K562 (cell line): ENCODE measurements around the gene LRRC59. TPM values are rescaled to one million over a fixed set of nuclear protein-coding genes. Genes with fewer than 3 reads are reported as not detected.

Experiments
- ATAC-seq: fragments of 200-7000 bp; cut with Tn5 transposase; 3 replicates; pipeline ENCODE4 v1.9.1; 2020; ENCODE audit warnings: moderate library complexity
- BruUV-seq: library from RNA; stranded (reverse); fragments of 400-500 nt; replicated peaks from 2 replicates; lab custom pipeline; 2021; lab: Mats Ljungman, UMichigan
- CTCF ChIA-PET: fragments of 300-600 bp; formaldehyde crosslinking; extraction: SDS; loops from one replicate; lab custom pipeline; 2021; ENCODE audit warnings: low intra/inter-chr PET ratio; lab: Yijun Ruan, JAX
- POLR2A ChIA-PET: fragments of 300-600, 350-650 bp; sonication (Branson Sonifier 250); formaldehyde crosslinking; extraction: SDS; loops from one replicate; lab custom pipeline; 2021; ENCODE audit warnings: antibody characterized with exemption, inconsistent platforms; lab: Yijun Ruan, JAX
- DNase-seq, 4 experiments: peaks; one replicate each; pipeline versions ENCODE4 v3.0.0 to v3.0.0-alpha.2; 2011 to 2018; ENCODE audit warnings: low spot score in 3 of 4, mixed read lengths in 3 of 4; ENCODE audit errors: extremely low read depth in 1 of 4
- FAIRE-seq: peaks from 2 replicates; lab custom pipeline; 2011; peaks lifted over from hg19 to GRCh38; lab: Jason Lieb, UNC
- H2AFZ ChIP-seq: 2 replicates; pipeline ENCODE4 v1.6.0; 2011; ENCODE audit warnings: low read depth, low read length, control low read depth, inconsistent platforms
- H3K27ac ChIP-seq: fragments of 200-600 bp; 3 replicates; pipeline ENCODE4 v1.8.0; 2011; ENCODE audit warnings: low read depth, mild to moderate bottlenecking, control low read depth, inconsistent platforms, low read length, moderate library complexity, mixed read lengths; ENCODE audit errors: extremely low read depth
- H3K27me3 ChIP-seq, 2 experiments: fragments of 300-600 bp in 1 of 2; 2 replicates in 1 of 2; 3 replicates in 1 of 2; pipeline versions ENCODE4 v1.6.0 to v1.8.0; 2011; ENCODE audit warnings: inconsistent platforms in 2 of 2, low read length in 2 of 2, mild to moderate bottlenecking in 1 of 2, mixed read lengths in 1 of 2, moderate library complexity in 1 of 2; ENCODE audit not compliant: control insufficient read depth in 2 of 2, insufficient read depth in 2 of 2
- H3K36me3 ChIP-seq: fragments of 300-600 bp; 3 replicates; pipeline ENCODE4 v1.8.0; 2011; ENCODE audit warnings: mild to moderate bottlenecking, low read length, inconsistent platforms; ENCODE audit not compliant: control insufficient read depth, insufficient read depth
- H3K4me1 ChIP-seq, 2 experiments: fragments of 200-600 bp in 1 of 2; replicated peaks in 1 of 2; 2 replicates in 1 of 2; 3 replicates in 1 of 2; pipeline versions ENCODE4 v1.5.1 to v1.8.0; 2011; ENCODE audit warnings: inconsistent platforms in 2 of 2, low read length in 2 of 2, mild to moderate bottlenecking in 1 of 2, mixed read lengths in 1 of 2, moderate library complexity in 1 of 2; ENCODE audit not compliant: control insufficient read depth in 2 of 2, insufficient read depth in 2 of 2
- H3K4me2 ChIP-seq: 2 replicates; pipeline ENCODE4 v1.6.1; 2011; ENCODE audit warnings: low read length, control low read depth, inconsistent platforms, mixed read lengths; ENCODE audit not compliant: insufficient read depth
- H3K4me3 ChIP-seq: fragments of 200-600 bp; sonication (generic), shearing (Covaris generic); 2 replicates; pipeline ENCODE4 v1.5.1; 2016; ENCODE audit warnings: control low read depth, inconsistent platforms
- H3K79me2 ChIP-seq: fragments of 200-600 bp; 3 replicates; pipeline ENCODE4 v1.8.0; 2011; ENCODE audit warnings: low read length, inconsistent platforms; ENCODE audit not compliant: control insufficient read depth, insufficient read depth
- H3K9ac ChIP-seq, 2 experiments: 2 replicates each; pipeline versions ENCODE4 v1.6.0 to v1.6.1; 2011; ENCODE audit warnings: low read depth in 2 of 2, low read length in 2 of 2, control low read depth in 1 of 2, inconsistent platforms in 1 of 2, mild to moderate bottlenecking in 1 of 2, mixed read lengths in 1 of 2; ENCODE audit not compliant: insufficient read depth in 1 of 2
- H3K9me1 ChIP-seq: one replicate; pipeline ENCODE4 v1.6.0; 2011; ENCODE audit warnings: inconsistent platforms, mild to moderate bottlenecking, low read length, moderate library complexity; ENCODE audit not compliant: control insufficient read depth, insufficient read depth
- H3K9me3 ChIP-seq: replicated peaks from 2 replicates; pipeline ENCODE4 v1.5.1; 2011; ENCODE audit warnings: low read depth, low read length, inconsistent platforms; ENCODE audit not compliant: control insufficient read depth, insufficient read depth
- H4K20me1 ChIP-seq: replicated peaks from 2 replicates; pipeline ENCODE4 v1.6.1; 2011; ENCODE audit warnings: low read length, inconsistent platforms, mixed read lengths; ENCODE audit not compliant: control insufficient read depth, insufficient read depth
- CAMTA2 ChIP-seq: fragments of 250-450 bp; sonication (Bioruptor Pico); conservative IDR thresholded peaks from 2 replicates; pipeline ENCODE4 v1.5.1; 2022
- CBX8 ChIP-seq: fragments of 200-600 bp; sonication (generic); IDR thresholded peaks from 2 replicates; pipeline ENCODE4 v1.6.1; 2012; ENCODE audit warnings: borderline replicate concordance, mixed run types, low read depth, mild to moderate bottlenecking, moderate library complexity, mixed read lengths, low read length, control low read depth, inconsistent platforms; ENCODE audit not compliant: poor library complexity, severe bottlenecking; ENCODE audit errors: extremely low read depth
- CCAR2 ChIP-seq: fragments of 200-400 bp; formaldehyde crosslinking; IDR thresholded peaks from 2 replicates; pipeline ENCODE4 v1.6.1; 2017; ENCODE audit warnings: mild to moderate bottlenecking, low read depth, low read length
- NFIC ChIP-seq: fragments of 450-650 bp; IDR thresholded peaks from 2 replicates; pipeline ENCODE4 v1.6.1; 2017; ENCODE audit warnings: mild to moderate bottlenecking, inconsistent platforms
- POU5F1 ChIP-seq: fragments of 150-350 bp; IDR thresholded peaks from 2 replicates; pipeline ENCODE4 v1.6.1; 2014; ENCODE audit warnings: borderline replicate concordance, low read length, low read depth, mild to moderate bottlenecking; ENCODE audit not compliant: partially characterized antibody
- SREBF1 ChIP-seq: fragments of 150-350 bp; IDR thresholded peaks from 2 replicates; pipeline ENCODE4 v1.6.1; 2014; ENCODE audit warnings: antibody characterized with exemption, low read depth, low read length, borderline replicate concordance
- WGBS: fragments of 100-300 bp; shearing (Covaris generic); methylation state at CpG from one replicate; pipeline ENCODE4 v1.1.6; 2016; ENCODE audit warnings: low coverage, mixed read lengths; ENCODE audit not compliant: insufficient coverage; ENCODE audit errors: missing lambda C conversion rate; 5-methylcytosine and 5-hydroxymethylcytosine counted together
- in situ Hi-C: fragments of 300-500 bp; cut with MboI; formaldehyde crosslinking; loops from 4 replicates; pipeline ENCODE4 v1.15.0; 2018; ENCODE audit warnings: inconsistent platforms, mixed read lengths
- intact Hi-C: fragments of 100-400 bp; cut with micrococcal nuclease; formaldehyde crosslinking; loops from 2 replicates; pipeline ENCODE4 v1.14.2; 2022
- polyA plus RNA-seq, 8 experiments: library from polyadenylated mRNA; depleted of rRNA in 4 of 8; stranded (reverse) in 5 of 8; unstranded in 3 of 8; fragments of >200 nt; fragmentation: Nextera tagmentation in 2 of 8; fragmentation: Illumina TruSeq in 1 of 8; extraction: Ambion mirVana in 2 of 8; extraction: Trizol in 1 of 8; gene quantifications; 2 replicates each; pipeline versions ENCODE4 v1.2.1 to v1.2.3, GENCODE V29; 2011 to 2014; ENCODE audit warnings: inconsistent platforms in 1 of 8, missing spikeins in 1 of 8
- total RNA-seq, 7 experiments: library from RNA; depleted of rRNA in 6 of 7; stranded (reverse); fragments of >200 nt in 6 of 7; fragmentation: Illumina TruSeq in 2 of 7; extraction: Trizol in 2 of 7; gene quantifications; 2 replicates each; pipeline versions ENCODE4 v1.2.1 to v1.2.3, GENCODE V29; 2011 to 2021; ENCODE audit warnings: low replicate concordance in 1 of 7
- TF ChIP-seq, protein P1 (sequence below): fragments of 250-450 bp; sonication (Bioruptor Pico); IDR thresholded peaks from 2 replicates; pipeline ENCODE4 v1.5.0; 2021
- TF ChIP-seq, protein P2 (sequence below): fragments of 450-650 bp; IDR thresholded peaks from one replicate; pipeline ENCODE4 v1.6.1; 2018; ENCODE audit warnings: mild to moderate bottlenecking, moderate library complexity; ENCODE audit not compliant: partially characterized antibody
- TF ChIP-seq, protein P3 (sequence below): fragments of 450-650 bp; formaldehyde crosslinking; IDR thresholded peaks from 2 replicates; pipeline ENCODE4 v1.4.0; 2020; ENCODE audit warnings: mild to moderate bottlenecking, mixed read lengths

LRRC59 gene
- total and polyA plus RNA-seq, 9 of the 15 experiments (the other 6 are each of a cell fraction or from before 2014, with no cell fraction given): 27.8 to 244 (median 154) TPM

DNA sequence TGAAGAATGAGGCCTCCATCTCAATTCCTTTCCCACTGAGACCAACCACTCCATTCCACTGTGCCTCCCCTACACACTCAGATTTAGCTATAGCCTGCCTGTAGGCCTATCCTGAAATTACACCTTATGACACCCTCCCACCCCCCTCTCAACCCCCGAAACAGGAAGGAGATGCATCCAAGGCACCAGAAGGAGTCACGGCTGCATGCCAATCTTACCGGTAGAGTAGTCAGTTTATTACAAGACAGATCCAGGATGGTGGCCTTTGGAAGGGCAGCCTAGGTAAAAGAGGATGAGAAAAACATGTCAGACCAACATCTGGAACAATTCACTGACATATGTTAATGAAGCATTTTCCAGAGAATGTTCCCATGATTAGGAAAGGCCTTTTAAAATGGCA, 2.6 kb downstream of the LRRC59 start:
- Histone ChIP-seq H3K9me1 (no peaks in the 10 kb centered on the region), H3K27ac (no peak overlapping the region), H3K4me3 (no peak overlapping the region; the same call in 1 of the 2 replicates), H3K36me3 (peaks cover 65% of the 10 kb centered on the region), H2AFZ (no peak overlapping the region), H3K4me2 (peak overlapping the region; percentile 93)
- peak in 2 of 4 experiments; percentile 27 to 43 for DNase-seq
- 14% methylated on average over 3 of the region's 3 CpGs for WGBS
- intact Hi-C loops: no loop called here
- no TSS peak for BruUV-seq
- TF ChIP-seq, protein P1, sequence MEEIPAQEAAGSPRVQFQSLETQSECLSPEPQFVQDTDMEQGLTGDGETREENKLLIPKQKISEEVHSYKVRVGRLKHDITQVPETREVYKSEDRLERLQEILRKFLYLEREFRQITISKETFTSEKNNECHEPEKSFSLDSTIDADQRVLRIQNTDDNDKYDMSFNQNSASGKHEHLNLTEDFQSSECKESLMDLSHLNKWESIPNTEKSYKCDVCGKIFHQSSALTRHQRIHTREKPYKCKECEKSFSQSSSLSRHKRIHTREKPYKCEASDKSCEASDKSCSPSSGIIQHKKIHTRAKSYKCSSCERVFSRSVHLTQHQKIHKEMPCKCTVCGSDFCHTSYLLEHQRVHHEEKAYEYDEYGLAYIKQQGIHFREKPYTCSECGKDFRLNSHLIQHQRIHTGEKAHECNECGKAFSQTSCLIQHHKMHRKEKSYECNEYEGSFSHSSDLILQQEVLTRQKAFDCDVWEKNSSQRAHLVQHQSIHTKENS (CRISPR knock-in tag): no peak
- TF ChIP-seq POU5F1 (no peak), CBX8 (no peak), NFIC (peak; percentile 63), CAMTA2 (no peak), CCAR2 (no peak), SREBF1 (no peak)
- TF ChIP-seq, protein P2, sequence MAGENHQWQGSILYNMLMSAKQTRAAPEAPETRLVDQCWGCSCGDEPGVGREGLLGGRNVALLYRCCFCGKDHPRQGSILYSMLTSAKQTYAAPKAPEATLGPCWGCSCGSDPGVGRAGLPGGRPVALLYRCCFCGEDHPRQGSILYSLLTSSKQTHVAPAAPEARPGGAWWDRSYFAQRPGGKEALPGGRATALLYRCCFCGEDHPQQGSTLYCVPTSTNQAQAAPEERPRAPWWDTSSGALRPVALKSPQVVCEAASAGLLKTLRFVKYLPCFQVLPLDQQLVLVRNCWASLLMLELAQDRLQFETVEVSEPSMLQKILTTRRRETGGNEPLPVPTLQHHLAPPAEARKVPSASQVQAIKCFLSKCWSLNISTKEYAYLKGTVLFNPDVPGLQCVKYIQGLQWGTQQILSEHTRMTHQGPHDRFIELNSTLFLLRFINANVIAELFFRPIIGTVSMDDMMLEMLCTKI: no peak
- TF ChIP-seq, protein P3, sequence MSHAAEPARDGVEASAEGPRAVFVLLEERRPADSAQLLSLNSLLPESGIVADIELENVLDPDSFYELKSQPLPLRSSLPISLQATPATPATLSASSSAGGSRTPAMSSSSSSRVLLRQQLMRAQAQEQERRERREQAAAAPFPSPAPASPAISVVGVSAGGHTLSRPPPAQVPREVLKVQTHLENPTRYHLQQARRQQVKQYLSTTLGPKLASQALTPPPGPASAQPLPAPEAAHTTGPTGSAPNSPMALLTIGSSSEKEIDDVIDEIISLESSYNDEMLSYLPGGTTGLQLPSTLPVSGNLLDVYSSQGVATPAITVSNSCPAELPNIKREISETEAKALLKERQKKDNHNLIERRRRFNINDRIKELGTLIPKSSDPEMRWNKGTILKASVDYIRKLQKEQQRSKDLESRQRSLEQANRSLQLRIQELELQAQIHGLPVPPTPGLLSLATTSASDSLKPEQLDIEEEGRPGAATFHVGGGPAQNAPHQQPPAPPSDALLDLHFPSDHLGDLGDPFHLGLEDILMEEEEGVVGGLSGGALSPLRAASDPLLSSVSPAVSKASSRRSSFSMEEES (CRISPR knock-in tag): no peak
- TF ChIP-seq, all 486 proteins: peak for 1
- CTCF ChIA-PET: no interaction called here
- peaks cover 16 to 23% of the 10 kb centered on the region in 2 experiments; a peak in 4 of 5 replicates for H3K4me1 ChIP-seq
- H3K9ac ChIP-seq: peak overlapping the region; percentile 15 to 98; a peak in 1 of 4 replicates
- H3K27me3 ChIP-seq: no peaks in the 10 kb centered on the region
- no peak for ATAC-seq
- FAIRE-seq: no peak
- POLR2A ChIA-PET: interaction anchor here (0.9 to 6.4 kb wide), 2 partner anchors 12 to 140 kb away, joined by 3 to 129 read pairs; no protein-coding TSS in a partner anchor
- in situ Hi-C loops: no loop called here
- H3K9me3 ChIP-seq: no peaks in the 10 kb centered on the region
- H3K79me2 ChIP-seq: peaks cover 63% of the 10 kb centered on the region
- H4K20me1 ChIP-seq: 0 out of 2 replicates have a peak, but pooled peaks cover 16% of the 10 kb centered on the region
